H9 (cell line): Measurements from ENCODE around the gene RPS4Y1. TPM values are rescaled to one million over a fixed set of nuclear protein-coding genes. Genes with fewer than 3 reads are reported as not detected.

Source experiments
- DNase-seq: peaks from one replicate; pipeline ENCODE4 v3.0.0-alpha.2; 2017
- H2AFZ ChIP-seq: one replicate; pipeline ENCODE4 v1.6.1; 2013; ENCODE audit warnings: mild to moderate bottlenecking, low read length, control low read depth, moderate library complexity
- H2AK5ac ChIP-seq: 2 replicates; pipeline ENCODE4 v1.6.1; 2013; ENCODE audit warnings: low read length, control low read depth, mixed read lengths; ENCODE audit not compliant: insufficient read length
- H2BK120ac ChIP-seq: one replicate; pipeline ENCODE4 v1.6.1; 2013; ENCODE audit warnings: low read depth, mild to moderate bottlenecking, low read length, control low read depth, inconsistent platforms; ENCODE audit not compliant: poor library complexity, severe bottlenecking
- H2BK12ac ChIP-seq: 2 replicates; pipeline ENCODE4 v1.6.1; 2013; ENCODE audit warnings: low read length, control low read depth, mixed read lengths, low read depth; ENCODE audit not compliant: insufficient read length
- H2BK15ac ChIP-seq: 2 replicates; pipeline ENCODE4 v1.6.1; 2013; ENCODE audit warnings: low read depth, low read length, control low read depth
- H2BK20ac ChIP-seq: one replicate; pipeline ENCODE4 v1.6.1; 2013; ENCODE audit warnings: low read depth, mild to moderate bottlenecking, low read length, control low read depth, inconsistent platforms; ENCODE audit not compliant: poor library complexity, severe bottlenecking
- H2BK5ac ChIP-seq: 2 replicates; pipeline ENCODE4 v1.6.1; 2013; ENCODE audit warnings: low read length, control low read depth, mixed read lengths; ENCODE audit not compliant: insufficient read length
- H3K14ac ChIP-seq: 2 replicates; pipeline ENCODE4 v1.6.1; 2013; ENCODE audit warnings: low read length, control low read depth; ENCODE audit not compliant: insufficient read depth
- H3K18ac ChIP-seq: 2 replicates; pipeline ENCODE4 v1.6.1; 2013; ENCODE audit warnings: low read depth, mild to moderate bottlenecking, mixed read lengths, low read length, control low read depth; ENCODE audit not compliant: insufficient read length
- H3K23ac ChIP-seq: 2 replicates; pipeline ENCODE4 v1.6.1; 2013; ENCODE audit warnings: low read length, control low read depth, mixed read lengths, low read depth; ENCODE audit not compliant: insufficient read length
- H3K23me2 ChIP-seq: 2 replicates; pipeline ENCODE4 v1.6.1; 2013; ENCODE audit warnings: low read depth, mild to moderate bottlenecking, mixed read lengths, low read length, control low read depth; ENCODE audit not compliant: insufficient read length, poor library complexity, severe bottlenecking
- H3K27ac ChIP-seq: 2 replicates; pipeline ENCODE4 v1.5.1; 2013; ENCODE audit warnings: low read length, control low read depth, mixed read lengths, low read depth; ENCODE audit not compliant: insufficient read length
- H3K27me3 ChIP-seq: 2 replicates; pipeline ENCODE4 v1.6.1; 2013; ENCODE audit warnings: low read length, control low read depth, inconsistent platforms; ENCODE audit not compliant: insufficient read depth
- H3K4ac ChIP-seq: 2 replicates; pipeline ENCODE4 v1.6.1; 2013; ENCODE audit warnings: low read depth, mild to moderate bottlenecking, control low read depth, inconsistent platforms, low read length, moderate library complexity
- H3K4me1 ChIP-seq: 2 replicates; pipeline ENCODE4 v1.6.1; 2013; ENCODE audit warnings: low read length, control low read depth, inconsistent platforms; ENCODE audit not compliant: insufficient read depth
- H3K4me2 ChIP-seq: 2 replicates; pipeline ENCODE4 v1.6.1; 2013; ENCODE audit warnings: low read length, control low read depth, mixed read lengths; ENCODE audit not compliant: insufficient read length, insufficient read depth
- H3K56ac ChIP-seq: 2 replicates; pipeline ENCODE4 v1.6.1; 2013; ENCODE audit warnings: low read depth, mild to moderate bottlenecking, mixed read lengths, low read length, control low read depth; ENCODE audit not compliant: insufficient read length
- H3K79me1 ChIP-seq: 2 replicates; pipeline ENCODE4 v1.6.1; 2013; ENCODE audit warnings: low read depth, mild to moderate bottlenecking, moderate library complexity, low read length, control low read depth, inconsistent platforms; ENCODE audit not compliant: insufficient read depth, poor library complexity, severe bottlenecking
- H3K79me2 ChIP-seq: 2 replicates; pipeline ENCODE4 v1.6.1; 2013; ENCODE audit warnings: low read length, control low read depth, inconsistent platforms; ENCODE audit not compliant: insufficient read depth
- H3K9ac ChIP-seq: 2 replicates; pipeline ENCODE4 v1.6.1; 2013; ENCODE audit warnings: low read length, control low read depth, mixed read lengths; ENCODE audit not compliant: insufficient read length; ENCODE audit errors: extremely low read depth
- H3K9me3 ChIP-seq: one replicate; pipeline ENCODE4 v1.6.1; 2013; ENCODE audit warnings: low read depth, low read length, inconsistent platforms; ENCODE audit not compliant: control insufficient read depth
- H3T11ph ChIP-seq: one replicate; pipeline ENCODE4 v1.6.1; 2013; ENCODE audit warnings: mild to moderate bottlenecking, low read length, control low read depth, inconsistent platforms
- H4K20me1 ChIP-seq: one replicate; pipeline ENCODE4 v1.6.1; 2013; ENCODE audit not compliant: control insufficient read depth, insufficient read length, insufficient read depth
- H4K5ac ChIP-seq: 2 replicates; pipeline ENCODE4 v1.6.1; 2013; ENCODE audit warnings: low read depth, mild to moderate bottlenecking, mixed read lengths, low read length, control low read depth; ENCODE audit not compliant: insufficient read length
- H4K8ac ChIP-seq: replicated peaks from 2 replicates; pipeline ENCODE4 v1.6.1; 2013; ENCODE audit warnings: low read length, control low read depth, mixed read lengths, low read depth; ENCODE audit not compliant: insufficient read length
- H4K91ac ChIP-seq: 2 replicates; pipeline ENCODE4 v1.6.1; 2013; ENCODE audit warnings: low read depth, mild to moderate bottlenecking, moderate library complexity, mixed read lengths, low read length, control low read depth; ENCODE audit not compliant: insufficient read length
- H3K27ac Mint-ChIP-seq, 3 experiments: 2 replicates in 2 of 3; 3 replicates in 1 of 3; pipeline ENCODE4 v1.8.0; 2020 to 2021; ENCODE audit warnings: mixed read lengths in 3 of 3, mild to moderate bottlenecking in 1 of 3, moderate library complexity in 1 of 3
- H3K27me3 Mint-ChIP-seq: 2 replicates; pipeline ENCODE4 v1.8.0; 2021; ENCODE audit warnings: low read depth, mild to moderate bottlenecking, moderate library complexity, mixed read lengths
- H3K36me3 Mint-ChIP-seq, 3 experiments: 2 replicates in 2 of 3; 3 replicates in 1 of 3; pipeline ENCODE4 v1.8.0; 2020 to 2021; ENCODE audit warnings: low read depth in 3 of 3, mixed read lengths in 3 of 3; ENCODE audit not compliant: insufficient read depth in 1 of 3
- H3K4me1 Mint-ChIP-seq, 2 experiments: 2 replicates each; pipeline ENCODE4 v1.8.0; 2020; ENCODE audit warnings: mixed read lengths in 2 of 2
- H3K4me3 Mint-ChIP-seq, 2 experiments: 2 replicates in 1 of 2; 3 replicates in 1 of 2; pipeline ENCODE4 v1.8.0; 2020 to 2021; ENCODE audit warnings: mild to moderate bottlenecking in 2 of 2, mixed read lengths in 2 of 2, moderate library complexity in 1 of 2
- H3K9me3 Mint-ChIP-seq, 2 experiments: 2 replicates in 1 of 2; 3 replicates in 1 of 2; pipeline ENCODE4 v1.8.0; 2020; ENCODE audit warnings: mild to moderate bottlenecking in 2 of 2, mixed read lengths in 2 of 2, moderate library complexity in 1 of 2
- WGBS: extraction: QIAGEN DNeasy Blood & Tissue Kit; methylation state at CpG from one replicate; pipeline ENCODE4 v1.1.7; 2013; ENCODE audit warnings: missing lambda C conversion rate, low lambda C conversion rate, mixed read lengths; ENCODE audit not compliant: insufficient read length; ENCODE audit errors: extremely low coverage; 5-methylcytosine and 5-hydroxymethylcytosine counted together
- total RNA-seq: library from RNA; stranded (reverse); gene quantifications from 2 replicates; pipeline ENCODE4 v1.2.1, GENCODE V29; 2021
- TF ChIP-seq, protein P1 (sequence below): fragments of 200-600 bp; sonication (generic); conservative IDR thresholded peaks from 3 replicates; pipeline ENCODE4 v1.8.0; 2021; ENCODE audit warnings: antibody characterized with exemption, mild to moderate bottlenecking

RPS4Y1 gene
- total RNA-seq, 1 experiment from 2014 or later, result not detected

DNA sequence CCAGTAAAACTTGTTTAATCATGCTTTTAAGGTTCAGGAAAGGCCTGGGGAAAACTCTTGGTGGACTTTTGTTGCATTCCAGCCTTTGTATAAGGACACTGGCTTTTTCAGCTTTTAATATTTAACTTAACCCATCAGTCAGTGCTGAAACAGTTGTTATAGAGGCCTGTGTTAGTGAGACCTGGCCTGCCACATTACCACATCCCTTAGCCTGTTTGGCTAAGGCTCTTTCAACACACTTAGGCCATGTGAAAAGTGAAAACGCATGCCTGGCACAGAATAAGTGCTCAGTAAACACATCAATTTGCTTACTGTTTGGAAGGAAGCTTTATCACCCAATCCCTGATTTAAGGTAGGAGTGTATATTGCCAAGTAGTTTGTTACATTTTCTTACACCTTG lies 3.5 kb upstream of the RPS4Y1 start:
- H3K27me3 Mint-ChIP-seq, result no peaks in the 10 kb centered on the region
- no peak overlapping the region for H3K4me3 Mint-ChIP-seq
- H3K4me1 ChIP-seq, result no peaks in the 10 kb centered on the region

More for the DNA sequence above, 3.5 kb upstream of the RPS4Y1 start:
- no peak overlapping the region for H3K27ac Mint-ChIP-seq
- no peak overlapping the region for H3K4me2 ChIP-seq
- H3K18ac ChIP-seq, result no peak overlapping the region
- H3K79me2 ChIP-seq, result no peaks in the 10 kb centered on the region
- no peak overlapping the region for H2AFZ ChIP-seq
- H2AK5ac ChIP-seq, result no peak overlapping the region
- H3K9me3 Mint-ChIP-seq, result no peaks in the 10 kb centered on the region
- TF ChIP-seq, protein P1, sequence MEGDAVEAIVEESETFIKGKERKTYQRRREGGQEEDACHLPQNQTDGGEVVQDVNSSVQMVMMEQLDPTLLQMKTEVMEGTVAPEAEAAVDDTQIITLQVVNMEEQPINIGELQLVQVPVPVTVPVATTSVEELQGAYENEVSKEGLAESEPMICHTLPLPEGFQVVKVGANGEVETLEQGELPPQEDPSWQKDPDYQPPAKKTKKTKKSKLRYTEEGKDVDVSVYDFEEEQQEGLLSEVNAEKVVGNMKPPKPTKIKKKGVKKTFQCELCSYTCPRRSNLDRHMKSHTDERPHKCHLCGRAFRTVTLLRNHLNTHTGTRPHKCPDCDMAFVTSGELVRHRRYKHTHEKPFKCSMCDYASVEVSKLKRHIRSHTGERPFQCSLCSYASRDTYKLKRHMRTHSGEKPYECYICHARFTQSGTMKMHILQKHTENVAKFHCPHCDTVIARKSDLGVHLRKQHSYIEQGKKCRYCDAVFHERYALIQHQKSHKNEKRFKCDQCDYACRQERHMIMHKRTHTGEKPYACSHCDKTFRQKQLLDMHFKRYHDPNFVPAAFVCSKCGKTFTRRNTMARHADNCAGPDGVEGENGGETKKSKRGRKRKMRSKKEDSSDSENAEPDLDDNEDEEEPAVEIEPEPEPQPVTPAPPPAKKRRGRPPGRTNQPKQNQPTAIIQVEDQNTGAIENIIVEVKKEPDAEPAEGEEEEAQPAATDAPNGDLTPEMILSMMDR, result no peak
- no peak overlapping the region for H3T11ph ChIP-seq
- DNase-seq, result no peak
- no peak overlapping the region for H4K91ac ChIP-seq
- H4K8ac ChIP-seq, result no peak overlapping the region
- no peak overlapping the region for H2BK15ac ChIP-seq
- no peak overlapping the region for H3K56ac ChIP-seq
- H2BK20ac ChIP-seq, result no peak overlapping the region
- H3K23ac ChIP-seq, result no peak overlapping the region
- no peak overlapping the region for H4K5ac ChIP-seq
- no peaks in the 10 kb centered on the region for H3K27me3 ChIP-seq
- no peaks in the 10 kb centered on the region for H3K36me3 Mint-ChIP-seq
- H3K4ac ChIP-seq, result no peak overlapping the region
- no peaks in the 10 kb centered on the region for H4K20me1 ChIP-seq
- no peaks in the 10 kb centered on the region for H3K4me1 Mint-ChIP-seq
- no peaks in the 10 kb centered on the region for H3K79me1 ChIP-seq
- no peak overlapping the region for H3K9ac ChIP-seq
- WGBS, result no CpG with 5 or more reads among the region's 1 CpG
- no peak overlapping the region for H3K14ac ChIP-seq
- H2BK120ac ChIP-seq, result no peak overlapping the region
- no peaks in the 10 kb centered on the region for H3K9me3 ChIP-seq
- no peak overlapping the region for H2BK5ac ChIP-seq
- H3K23me2 ChIP-seq, result no peaks in the 10 kb centered on the region
- H3K27ac ChIP-seq, result no peak overlapping the region
- H2BK12ac ChIP-seq, result no peak overlapping the region
